Mesothelial cell of epicardium (in vitro differentiated cells): ENCODE data around the gene FADS1. TPM values are rescaled to one million over a fixed set of nuclear protein-coding genes. Genes with fewer than 3 reads are reported as not detected.

Experiments used
- DNase-seq, 2 experiments: peaks; one replicate each; pipeline ENCODE4 v3.0.0; 2021; ENCODE audit warnings: low spot score in 2 of 2; ENCODE audit not compliant: unreplicated experiment in 2 of 2
- H3K27ac Mint-ChIP-seq: 2 replicates; pipeline ENCODE4 v1.8.0; 2021; ENCODE audit warnings: mixed read lengths
- H3K27me3 Mint-ChIP-seq: 2 replicates; pipeline ENCODE4 v1.8.0; 2021; ENCODE audit warnings: low read depth, mixed read lengths
- H3K36me3 Mint-ChIP-seq: 2 replicates; pipeline ENCODE4 v1.8.0; 2021; ENCODE audit warnings: mixed read lengths
- H3K4me1 Mint-ChIP-seq: 2 replicates; pipeline ENCODE4 v1.8.0; 2021; ENCODE audit warnings: mixed read lengths
- H3K4me3 Mint-ChIP-seq: 2 replicates; pipeline ENCODE4 v1.8.0; 2021; ENCODE audit warnings: mild to moderate bottlenecking, moderate library complexity, mixed read lengths
- H3K9me3 Mint-ChIP-seq: 2 replicates; pipeline ENCODE4 v1.8.0; 2021; ENCODE audit warnings: mixed read lengths
- total RNA-seq: library from RNA; stranded (reverse); gene quantifications from 3 replicates; pipeline ENCODE4 v1.2.1, GENCODE V29; 2021
- TF ChIP-seq, protein P1 (sequence below): fragments of 200-600 bp; sonication (generic); IDR thresholded peaks from one replicate; pipeline ENCODE4 v1.5.0; 2021; ENCODE audit warnings: antibody characterized with exemption; ENCODE audit not compliant: unreplicated experiment

FADS1 gene
- total RNA-seq, 1 donor from 2014 or later, result 115 TPM

GRCh38 chr11:61774411-61774810, 42.4 kb downstream of the FADS1 start:
- no peak for DNase-seq
- peaks cover 22% of the 10 kb centered on the region for H3K36me3 Mint-ChIP-seq
- TF ChIP-seq, protein P1, sequence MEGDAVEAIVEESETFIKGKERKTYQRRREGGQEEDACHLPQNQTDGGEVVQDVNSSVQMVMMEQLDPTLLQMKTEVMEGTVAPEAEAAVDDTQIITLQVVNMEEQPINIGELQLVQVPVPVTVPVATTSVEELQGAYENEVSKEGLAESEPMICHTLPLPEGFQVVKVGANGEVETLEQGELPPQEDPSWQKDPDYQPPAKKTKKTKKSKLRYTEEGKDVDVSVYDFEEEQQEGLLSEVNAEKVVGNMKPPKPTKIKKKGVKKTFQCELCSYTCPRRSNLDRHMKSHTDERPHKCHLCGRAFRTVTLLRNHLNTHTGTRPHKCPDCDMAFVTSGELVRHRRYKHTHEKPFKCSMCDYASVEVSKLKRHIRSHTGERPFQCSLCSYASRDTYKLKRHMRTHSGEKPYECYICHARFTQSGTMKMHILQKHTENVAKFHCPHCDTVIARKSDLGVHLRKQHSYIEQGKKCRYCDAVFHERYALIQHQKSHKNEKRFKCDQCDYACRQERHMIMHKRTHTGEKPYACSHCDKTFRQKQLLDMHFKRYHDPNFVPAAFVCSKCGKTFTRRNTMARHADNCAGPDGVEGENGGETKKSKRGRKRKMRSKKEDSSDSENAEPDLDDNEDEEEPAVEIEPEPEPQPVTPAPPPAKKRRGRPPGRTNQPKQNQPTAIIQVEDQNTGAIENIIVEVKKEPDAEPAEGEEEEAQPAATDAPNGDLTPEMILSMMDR, result no peak
- H3K9me3 Mint-ChIP-seq, result no peaks in the 10 kb centered on the region
- no peaks in the 10 kb centered on the region for H3K27me3 Mint-ChIP-seq
- H3K27ac Mint-ChIP-seq, result peak overlapping the region; percentile 99
- H3K4me1 Mint-ChIP-seq, result peaks cover 63% of the 10 kb centered on the region
- peak overlapping the region; percentile 24 for H3K4me3 Mint-ChIP-seq

GRCh38 chr11:61773809-61774208, 43.0 kb downstream of the FADS1 start:
- Mint-ChIP-seq H3K27ac (peak overlapping the region; percentile 99), H3K27me3 (no peaks in the 10 kb centered on the region), H3K9me3 (no peaks in the 10 kb centered on the region), H3K4me1 (peaks cover 65% of the 10 kb centered on the region), H3K4me3 (peak overlapping the region; percentile 38), H3K36me3 (peaks cover 22% of the 10 kb centered on the region)
- TF ChIP-seq, protein P1, result no peak
- DNase-seq, result no peak

GRCh38 chr11:61773356-61773755, 43.4 kb downstream of the FADS1 start:
- peak; percentile 66 to 83 for DNase-seq
- peaks cover 17% of the 10 kb centered on the region for H3K36me3 Mint-ChIP-seq
- H3K4me3 Mint-ChIP-seq, result peak overlapping the region; percentile 38
- H3K27ac Mint-ChIP-seq, result peak overlapping the region; percentile 99
- TF ChIP-seq, protein P1, result no peak
- no peaks in the 10 kb centered on the region for H3K9me3 Mint-ChIP-seq
- peaks cover 68% of the 10 kb centered on the region for H3K4me1 Mint-ChIP-seq
- no peaks in the 10 kb centered on the region for H3K27me3 Mint-ChIP-seq

DNA sequence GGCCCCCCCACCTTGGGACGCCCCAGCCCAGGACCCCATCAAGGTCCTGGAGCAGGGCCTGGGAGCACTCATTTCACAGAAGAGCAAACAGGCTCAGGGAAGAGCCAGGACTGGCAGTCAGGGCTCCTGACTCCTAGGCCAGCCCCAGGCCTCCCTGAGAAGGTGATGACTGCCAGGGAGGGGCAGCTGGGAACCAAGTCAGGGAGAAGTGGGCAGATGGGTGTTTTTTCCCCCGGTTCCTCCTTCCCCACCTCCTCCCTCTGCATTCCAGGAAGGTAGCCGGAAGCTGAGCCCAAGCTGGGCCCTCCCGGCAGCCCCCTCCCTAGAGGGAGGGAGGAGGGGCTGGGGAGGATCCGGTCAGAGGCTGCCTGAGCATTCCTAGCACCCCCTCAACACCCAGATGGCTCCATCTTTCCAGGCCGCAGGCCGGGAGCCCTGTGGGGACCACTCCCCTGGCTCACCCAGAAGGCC, 44.8 kb downstream of the FADS1 start:
- Mint-ChIP-seq H3K4me3 (no peak overlapping the region), H3K4me1 (peaks cover 77% of the 10 kb centered on the region), H3K9me3 (no peaks in the 10 kb centered on the region), H3K36me3 (peaks cover 11% of the 10 kb centered on the region), H3K27ac (peak overlapping the region; percentile 99), H3K27me3 (no peaks in the 10 kb centered on the region)
- peak in 1 of 2 experiments; percentile 67 for DNase-seq
- TF ChIP-seq, protein P1, result no peak

- Mint-ChIP-seq H3K9me3 (no peaks in the 10 kb centered on the region), H3K27ac (peak overlapping the region; percentile 99), H3K27me3 (no peaks in the 10 kb centered on the region), H3K36me3 (peaks cover 8% of the 10 kb centered on the region), H3K4me3 (no peak overlapping the region), H3K4me1 (peaks cover 81% of the 10 kb centered on the region)
- no peak for DNase-seq
- TF ChIP-seq, protein P1, result no peak
Measured at GRCh38 chr11:61771195-61771894, 45.5 kb downstream of the FADS1 start.
